ENCODE measurements around the gene CCDC186.

- TF ChIP-seq POLR2A (IDR thresholded peaks at IDR 0.05; ENCODE audit: control extremely low read depth in 1 of 2, low read depth in 2 of 2, low read length in 2 of 2) (no peak), RFX5 (IDR thresholded peaks at IDR 0.05; ENCODE audit: borderline replicate concordance, low read depth, low read length) (no peak), EZH2 (IDR thresholded peaks at IDR 0.05; ENCODE audit: low read depth, low read length, severe bottlenecking) (no peak), SP1 (IDR thresholded peaks at IDR 0.05; ENCODE audit: low read depth, low read length) (no peak), POLR2AphosphoS5 (IDR thresholded peaks at IDR 0.05; ENCODE audit: low read depth, low read length) (no peak), SP4 (IDR thresholded peaks at IDR 0.05; ENCODE audit: low read length) (no peak), EP300 (IDR thresholded peaks at IDR 0.05; ENCODE audit: borderline replicate concordance in 1 of 2, low read depth in 2 of 2, low read length in 2 of 2) (no peak), SP2 (IDR thresholded peaks at IDR 0.05; ENCODE audit: low read length) (no peak), GTF2F1 (IDR thresholded peaks at IDR 0.05; ENCODE audit: borderline replicate concordance, low read depth, low read length) (no peak)
- TF ChIP-seq, protein P1, sequence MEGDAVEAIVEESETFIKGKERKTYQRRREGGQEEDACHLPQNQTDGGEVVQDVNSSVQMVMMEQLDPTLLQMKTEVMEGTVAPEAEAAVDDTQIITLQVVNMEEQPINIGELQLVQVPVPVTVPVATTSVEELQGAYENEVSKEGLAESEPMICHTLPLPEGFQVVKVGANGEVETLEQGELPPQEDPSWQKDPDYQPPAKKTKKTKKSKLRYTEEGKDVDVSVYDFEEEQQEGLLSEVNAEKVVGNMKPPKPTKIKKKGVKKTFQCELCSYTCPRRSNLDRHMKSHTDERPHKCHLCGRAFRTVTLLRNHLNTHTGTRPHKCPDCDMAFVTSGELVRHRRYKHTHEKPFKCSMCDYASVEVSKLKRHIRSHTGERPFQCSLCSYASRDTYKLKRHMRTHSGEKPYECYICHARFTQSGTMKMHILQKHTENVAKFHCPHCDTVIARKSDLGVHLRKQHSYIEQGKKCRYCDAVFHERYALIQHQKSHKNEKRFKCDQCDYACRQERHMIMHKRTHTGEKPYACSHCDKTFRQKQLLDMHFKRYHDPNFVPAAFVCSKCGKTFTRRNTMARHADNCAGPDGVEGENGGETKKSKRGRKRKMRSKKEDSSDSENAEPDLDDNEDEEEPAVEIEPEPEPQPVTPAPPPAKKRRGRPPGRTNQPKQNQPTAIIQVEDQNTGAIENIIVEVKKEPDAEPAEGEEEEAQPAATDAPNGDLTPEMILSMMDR (IDR thresholded peaks at IDR 0.05; ENCODE audit: control extremely low read depth in 1 of 3, insufficient read depth in 1 of 3, low read depth in 1 of 3, low read length in 3 of 3): no peak
- TF ChIP-seq, protein P2, sequence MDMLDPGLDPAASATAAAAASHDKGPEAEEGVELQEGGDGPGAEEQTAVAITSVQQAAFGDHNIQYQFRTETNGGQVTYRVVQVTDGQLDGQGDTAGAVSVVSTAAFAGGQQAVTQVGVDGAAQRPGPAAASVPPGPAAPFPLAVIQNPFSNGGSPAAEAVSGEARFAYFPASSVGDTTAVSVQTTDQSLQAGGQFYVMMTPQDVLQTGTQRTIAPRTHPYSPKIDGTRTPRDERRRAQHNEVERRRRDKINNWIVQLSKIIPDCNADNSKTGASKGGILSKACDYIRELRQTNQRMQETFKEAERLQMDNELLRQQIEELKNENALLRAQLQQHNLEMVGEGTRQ (IDR thresholded peaks at IDR 0.05; ENCODE audit: low read length): no peak
Observed at GRCh38 chr10:114174695-114175188, 739 bp upstream of the CCDC186 start.
